ENCODE results near the gene FHIT.

DNA sequence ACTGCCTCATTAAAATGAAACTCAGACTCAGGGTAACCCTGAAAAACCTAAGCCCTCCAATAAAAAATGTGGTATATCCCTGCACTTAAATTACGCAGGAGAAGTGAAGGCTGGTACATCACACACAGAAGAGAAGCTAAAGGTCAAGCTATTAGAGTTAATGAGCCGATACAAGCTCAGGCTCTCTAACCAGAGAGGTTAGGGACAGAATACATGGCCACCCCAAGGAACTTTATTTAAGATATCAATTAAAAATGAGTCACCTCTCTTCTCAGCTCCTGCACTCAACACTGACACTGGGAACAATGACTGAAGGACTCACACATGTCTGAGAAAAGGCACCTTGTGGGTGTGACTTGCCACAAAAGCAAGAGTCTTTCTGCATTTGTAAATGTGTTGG is 1400.8 kb downstream of the FHIT start:
- TF ChIP-seq, protein P1, sequence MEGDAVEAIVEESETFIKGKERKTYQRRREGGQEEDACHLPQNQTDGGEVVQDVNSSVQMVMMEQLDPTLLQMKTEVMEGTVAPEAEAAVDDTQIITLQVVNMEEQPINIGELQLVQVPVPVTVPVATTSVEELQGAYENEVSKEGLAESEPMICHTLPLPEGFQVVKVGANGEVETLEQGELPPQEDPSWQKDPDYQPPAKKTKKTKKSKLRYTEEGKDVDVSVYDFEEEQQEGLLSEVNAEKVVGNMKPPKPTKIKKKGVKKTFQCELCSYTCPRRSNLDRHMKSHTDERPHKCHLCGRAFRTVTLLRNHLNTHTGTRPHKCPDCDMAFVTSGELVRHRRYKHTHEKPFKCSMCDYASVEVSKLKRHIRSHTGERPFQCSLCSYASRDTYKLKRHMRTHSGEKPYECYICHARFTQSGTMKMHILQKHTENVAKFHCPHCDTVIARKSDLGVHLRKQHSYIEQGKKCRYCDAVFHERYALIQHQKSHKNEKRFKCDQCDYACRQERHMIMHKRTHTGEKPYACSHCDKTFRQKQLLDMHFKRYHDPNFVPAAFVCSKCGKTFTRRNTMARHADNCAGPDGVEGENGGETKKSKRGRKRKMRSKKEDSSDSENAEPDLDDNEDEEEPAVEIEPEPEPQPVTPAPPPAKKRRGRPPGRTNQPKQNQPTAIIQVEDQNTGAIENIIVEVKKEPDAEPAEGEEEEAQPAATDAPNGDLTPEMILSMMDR (IDR thresholded peaks at IDR 0.05; ENCODE audit: low read depth, low read length, poor library complexity, severe bottlenecking), result no peak
- no peak for TF ChIP-seq EZH2phosphoT487 (IDR thresholded peaks at IDR 0.05; ENCODE audit: borderline replicate concordance, low read length)
